Mesendoderm (in vitro differentiated cells): ENCODE results near the gene OGFOD1.

Source experiments
- DNase-seq: peaks from one replicate; pipeline ENCODE4 v3.0.0; 2013
- H2AK5ac ChIP-seq: 2 replicates; pipeline ENCODE4 v1.6.1; 2013; ENCODE audit warnings: low read length, inconsistent platforms
- H2BK120ac ChIP-seq: 2 replicates; pipeline ENCODE4 v1.6.1; 2013; ENCODE audit warnings: low read depth, mild to moderate bottlenecking, low read length, moderate library complexity, mixed read lengths
- H2BK15ac ChIP-seq: replicated peaks from 2 replicates; pipeline ENCODE4 v1.6.1; 2013; ENCODE audit warnings: low read depth, mild to moderate bottlenecking, moderate library complexity
- H2BK5ac ChIP-seq: 2 replicates; pipeline ENCODE4 v1.6.1; 2013; ENCODE audit warnings: low read length, inconsistent platforms
- H3K18ac ChIP-seq: 2 replicates; pipeline ENCODE4 v1.6.1; 2013; ENCODE audit warnings: mild to moderate bottlenecking, low read length, mixed read lengths
- H3K23ac ChIP-seq: one replicate; pipeline ENCODE4 v1.6.1; 2013; ENCODE audit warnings: low read length
- H3K27ac ChIP-seq: 2 replicates; pipeline ENCODE4 v1.5.1; 2013; ENCODE audit warnings: low read depth, mild to moderate bottlenecking, inconsistent platforms, low read length, moderate library complexity
- H3K27me3 ChIP-seq: 2 replicates; pipeline ENCODE4 v1.6.1; 2013; ENCODE audit warnings: low read length, control low read depth, mild to moderate bottlenecking, inconsistent platforms; ENCODE audit not compliant: insufficient read depth, poor library complexity
- H3K36me3 ChIP-seq: 2 replicates; pipeline ENCODE4 v1.6.1; 2013; ENCODE audit warnings: low read length, inconsistent platforms; ENCODE audit not compliant: control insufficient read depth, insufficient read depth
- H3K4ac ChIP-seq: one replicate; pipeline ENCODE4 v1.6.1; 2013; ENCODE audit warnings: low read depth, mild to moderate bottlenecking, low read length, moderate library complexity
- H3K4me1 ChIP-seq: 2 replicates; pipeline ENCODE4 v1.6.1; 2013; ENCODE audit warnings: low read depth, low read length, inconsistent platforms; ENCODE audit not compliant: control insufficient read depth
- H3K4me2 ChIP-seq: 2 replicates; pipeline ENCODE4 v1.6.1; 2013; ENCODE audit warnings: low read length
- H3K4me3 ChIP-seq: 2 replicates; pipeline ENCODE4 v1.5.1; 2013; ENCODE audit warnings: mild to moderate bottlenecking, low read length
- H3K56ac ChIP-seq: one replicate; pipeline ENCODE4 v1.6.1; 2013; ENCODE audit warnings: low read length
- H3K79me1 ChIP-seq: 2 replicates; pipeline ENCODE4 v1.6.1; 2013; ENCODE audit warnings: low read length, inconsistent platforms
- H3K79me2 ChIP-seq: 2 replicates; pipeline ENCODE4 v1.6.1; 2013; ENCODE audit warnings: mild to moderate bottlenecking, low read length; ENCODE audit not compliant: control insufficient read depth, insufficient read depth
- H3K9ac ChIP-seq: 2 replicates; pipeline ENCODE4 v1.6.1; 2013; ENCODE audit warnings: low read length, inconsistent platforms
- H4K5ac ChIP-seq: one replicate; pipeline ENCODE4 v1.6.1; 2013; ENCODE audit warnings: low read length
- H4K8ac ChIP-seq: one replicate; pipeline ENCODE4 v1.6.1; 2013; ENCODE audit warnings: low read depth, mild to moderate bottlenecking, control low read depth, low read length, moderate library complexity
- WGBS: extraction: QIAGEN DNeasy Blood & Tissue Kit; methylation state at CpG from one replicate; pipeline ENCODE4 v1.1.7; 2013; ENCODE audit warnings: low lambda C conversion rate, missing lambda C conversion rate; ENCODE audit not compliant: insufficient coverage; ENCODE audit errors: extremely low coverage; 5-methylcytosine and 5-hydroxymethylcytosine counted together

The OGFOD1 gene

GRCh38 chr16:56436258-56436657 is 15.1 kb upstream of the OGFOD1 start:
- no peak overlapping the region for H4K8ac ChIP-seq
- no peaks in the 10 kb centered on the region for H3K79me2 ChIP-seq
- H3K27ac ChIP-seq, result no peak overlapping the region
- peaks cover 1% of the 10 kb centered on the region for H3K79me1 ChIP-seq
- no peak overlapping the region for H3K56ac ChIP-seq
- H3K4me2 ChIP-seq, result no peak overlapping the region
- H2BK120ac ChIP-seq, result no peak overlapping the region
- H2BK15ac ChIP-seq, result no peak overlapping the region
- H2AK5ac ChIP-seq, result no peak overlapping the region
- H3K23ac ChIP-seq, result no peak overlapping the region
- H3K27me3 ChIP-seq, result no peaks in the 10 kb centered on the region
- no peak overlapping the region for H2BK5ac ChIP-seq
- peak; percentile 42 for DNase-seq
- no peak overlapping the region for H3K9ac ChIP-seq
- H3K4ac ChIP-seq, result no peak overlapping the region
- H3K18ac ChIP-seq, result no peak overlapping the region
- H4K5ac ChIP-seq, result no peak overlapping the region
- no peaks in the 10 kb centered on the region for H3K4me1 ChIP-seq
- no peak overlapping the region for H3K4me3 ChIP-seq
- H3K36me3 ChIP-seq, result no peaks in the 10 kb centered on the region

GRCh38 chr16:56438038-56438437 is 13.3 kb upstream of the OGFOD1 start:
- H2AK5ac ChIP-seq, result no peak overlapping the region
- H4K8ac ChIP-seq, result no peak overlapping the region
- WGBS, result no CpG with 5 or more reads among the region's 1 CpG
- no peak overlapping the region for H3K4me3 ChIP-seq
- no peaks in the 10 kb centered on the region for H3K4me1 ChIP-seq
- H3K27me3 ChIP-seq, result no peaks in the 10 kb centered on the region
- no peak overlapping the region for H3K9ac ChIP-seq
- H3K18ac ChIP-seq, result no peak overlapping the region
- H3K4ac ChIP-seq, result no peak overlapping the region
- DNase-seq, result no peak
- H3K79me2 ChIP-seq, result no peaks in the 10 kb centered on the region
- no peak overlapping the region for H3K23ac ChIP-seq
- H4K5ac ChIP-seq, result no peak overlapping the region
- no peak overlapping the region for H2BK5ac ChIP-seq
- H2BK15ac ChIP-seq, result no peak overlapping the region
- no peaks in the 10 kb centered on the region for H3K36me3 ChIP-seq
- H3K27ac ChIP-seq, result no peak overlapping the region
- H2BK120ac ChIP-seq, result no peak overlapping the region
- H3K79me1 ChIP-seq, result peaks cover 4% of the 10 kb centered on the region
- no peak overlapping the region for H3K56ac ChIP-seq
- H3K4me2 ChIP-seq, result no peak overlapping the region

GRCh38 chr16:56447286-56447685 is 4.1 kb upstream of the OGFOD1 start:
- Histone ChIP-seq H3K4me2 (no peak overlapping the region), H3K23ac (no peak overlapping the region), H3K4ac (no peak overlapping the region), H2BK120ac (no peak overlapping the region), H3K4me3 (no peak overlapping the region), H3K9ac (no peak overlapping the region), H3K27me3 (no peaks in the 10 kb centered on the region), H3K36me3 (no peaks in the 10 kb centered on the region), H3K79me2 (peaks cover 43% of the 10 kb centered on the region), H3K4me1 (peaks cover 3% of the 10 kb centered on the region), H3K56ac (no peak overlapping the region), H2BK5ac (no peak overlapping the region), H4K8ac (no peak overlapping the region), H3K27ac (no peak overlapping the region), H3K79me1 (no peaks in the 10 kb centered on the region), H2AK5ac (no peak overlapping the region), H3K18ac (no peak overlapping the region), H4K5ac (no peak overlapping the region), H2BK15ac (no peak overlapping the region)
- WGBS, result no CpG with 5 or more reads among the region's 2 CpGs
- no peak for DNase-seq

GRCh38 chr16:56448005-56448404 is 3.3 kb upstream of the OGFOD1 start:
- H3K56ac ChIP-seq, result no peak overlapping the region
- H3K27ac ChIP-seq, result no peak overlapping the region
- no peaks in the 10 kb centered on the region for H3K36me3 ChIP-seq
- no peak overlapping the region for H3K18ac ChIP-seq
- no peak overlapping the region for H2BK5ac ChIP-seq
- no peak overlapping the region for H2BK15ac ChIP-seq
- no peak overlapping the region for H4K8ac ChIP-seq
- H3K4me3 ChIP-seq, result no peak overlapping the region
- no peak overlapping the region for H3K9ac ChIP-seq
- no peak overlapping the region for H4K5ac ChIP-seq
- H2AK5ac ChIP-seq, result no peak overlapping the region
- no peak overlapping the region for H3K4ac ChIP-seq
- H2BK120ac ChIP-seq, result no peak overlapping the region
- H3K4me2 ChIP-seq, result no peak overlapping the region
- DNase-seq, result no peak
- H3K23ac ChIP-seq, result no peak overlapping the region
- H3K79me1 ChIP-seq, result no peaks in the 10 kb centered on the region
- peaks cover 3% of the 10 kb centered on the region for H3K4me1 ChIP-seq
- peaks cover 47% of the 10 kb centered on the region for H3K79me2 ChIP-seq
- no peaks in the 10 kb centered on the region for H3K27me3 ChIP-seq

- H4K8ac ChIP-seq, result no peak overlapping the region
- no peak overlapping the region for H3K4ac ChIP-seq
- peak overlapping the region; percentile 85 for H3K9ac ChIP-seq
- H2AK5ac ChIP-seq, result no peak overlapping the region
- H3K27me3 ChIP-seq, result no peaks in the 10 kb centered on the region
- no peak overlapping the region for H3K18ac ChIP-seq
- peaks cover 49% of the 10 kb centered on the region for H3K79me2 ChIP-seq
- no peak overlapping the region for H2BK5ac ChIP-seq
- peaks cover 3% of the 10 kb centered on the region for H3K4me1 ChIP-seq
- H3K79me1 ChIP-seq, result no peaks in the 10 kb centered on the region
- peak; percentile 45 for DNase-seq
- no peaks in the 10 kb centered on the region for H3K36me3 ChIP-seq
- H3K4me3 ChIP-seq, result peak overlapping the region; percentile 57
- WGBS, result no CpG with 5 or more reads among the region's 18 CpGs
- peak overlapping the region; percentile 84 for H3K4me2 ChIP-seq
- H3K23ac ChIP-seq, result no peak overlapping the region
- no peak overlapping the region for H2BK15ac ChIP-seq
- H2BK120ac ChIP-seq, result no peak overlapping the region
- peak overlapping the region; percentile 15 for H3K27ac ChIP-seq
- H4K5ac ChIP-seq, result no peak overlapping the region
- H3K56ac ChIP-seq, result peak overlapping the region; percentile 86
Measured at GRCh38 chr16:56450275-56450985, 924 bp upstream of the OGFOD1 start.
